Trophoblast cell (in vitro differentiated cells and primary cell): ENCODE data around the gene GPR37L1.

Experiments
- DNase-seq, 2 donors: peaks; one replicate each; pipeline ENCODE4 v3.0.0-alpha.2; 2016
- H2AFZ ChIP-seq: 2 replicates; pipeline ENCODE4 v1.6.1; 2013; ENCODE audit warnings: low read length, moderate library complexity, mild to moderate bottlenecking; ENCODE audit not compliant: insufficient read depth, poor library complexity
- H2AK5ac ChIP-seq: 2 replicates; pipeline ENCODE4 v1.6.1; 2013; ENCODE audit warnings: mild to moderate bottlenecking, low read length
- H2BK120ac ChIP-seq: 2 replicates; pipeline ENCODE4 v1.6.1; 2013; ENCODE audit warnings: low read length, mild to moderate bottlenecking, moderate library complexity; ENCODE audit not compliant: insufficient read depth, poor library complexity
- H2BK12ac ChIP-seq: 2 replicates; pipeline ENCODE4 v1.6.1; 2013; ENCODE audit warnings: mild to moderate bottlenecking, low read length, moderate library complexity
- H2BK5ac ChIP-seq: 2 replicates; pipeline ENCODE4 v1.6.1; 2013; ENCODE audit warnings: low read length, low read depth, moderate library complexity, mild to moderate bottlenecking; ENCODE audit not compliant: poor library complexity
- H3K14ac ChIP-seq: 2 replicates; pipeline ENCODE4 v1.6.1; 2013; ENCODE audit warnings: mild to moderate bottlenecking, low read length
- H3K18ac ChIP-seq: 2 replicates; pipeline ENCODE4 v1.6.1; 2013; ENCODE audit warnings: mild to moderate bottlenecking, low read length
- H3K23ac ChIP-seq: 2 replicates; pipeline ENCODE4 v1.6.1; 2013; ENCODE audit warnings: low read length
- H3K27ac ChIP-seq: 2 replicates; pipeline ENCODE4 v1.5.1; 2013; ENCODE audit warnings: low read depth, mild to moderate bottlenecking, inconsistent platforms, low read length, moderate library complexity
- H3K27me3 ChIP-seq: 2 replicates; pipeline ENCODE4 v1.6.1; 2013; ENCODE audit warnings: inconsistent platforms, mild to moderate bottlenecking, low read length, moderate library complexity; ENCODE audit not compliant: insufficient read depth
- H3K36me3 ChIP-seq, 2 experiments: 1 replicate in 1 of 2; 2 replicates in 1 of 2; pipeline ENCODE4 v1.6.1; 2013; ENCODE audit warnings: low read length in 2 of 2, mild to moderate bottlenecking in 2 of 2, moderate library complexity in 1 of 2; ENCODE audit not compliant: insufficient read depth in 2 of 2, control insufficient read depth in 1 of 2
- H3K4ac ChIP-seq: 2 replicates; pipeline ENCODE4 v1.6.1; 2013; ENCODE audit warnings: low read depth, mild to moderate bottlenecking, low read length, moderate library complexity
- H3K4me1 ChIP-seq, 2 experiments: 1 replicate in 1 of 2; 2 replicates in 1 of 2; pipeline ENCODE4 v1.6.1; 2013; ENCODE audit warnings: low read length in 2 of 2, mild to moderate bottlenecking in 2 of 2, moderate library complexity in 1 of 2; ENCODE audit not compliant: insufficient read depth in 2 of 2, control insufficient read depth in 1 of 2
- H3K4me2 ChIP-seq: 2 replicates; pipeline ENCODE4 v1.6.1; 2013; ENCODE audit warnings: inconsistent platforms, mild to moderate bottlenecking, low read length, moderate library complexity
- H3K4me3 ChIP-seq: 2 replicates; pipeline ENCODE4 v1.5.1; 2013; ENCODE audit warnings: mild to moderate bottlenecking, low read depth, low read length, inconsistent platforms
- H3K79me1 ChIP-seq: one replicate; pipeline ENCODE4 v1.6.1; 2013; ENCODE audit warnings: low read length
- H3K79me2 ChIP-seq: 2 replicates; pipeline ENCODE4 v1.6.1; 2013; ENCODE audit warnings: low read length, mild to moderate bottlenecking; ENCODE audit not compliant: control insufficient read depth, insufficient read depth, poor library complexity
- H3K9ac ChIP-seq: 2 replicates; pipeline ENCODE4 v1.6.1; 2013; ENCODE audit warnings: mild to moderate bottlenecking, low read length
- H3K9me3 ChIP-seq: 2 replicates; pipeline ENCODE4 v1.6.1; 2013; ENCODE audit warnings: low read depth, mild to moderate bottlenecking, control low read depth, inconsistent platforms, low read length; ENCODE audit not compliant: insufficient read depth
- H4K12ac ChIP-seq: 2 replicates; pipeline ENCODE4 v1.6.1; 2013; ENCODE audit warnings: low read depth, mild to moderate bottlenecking, low read length, moderate library complexity
- H4K8ac ChIP-seq: 2 replicates; pipeline ENCODE4 v1.6.1; 2013; ENCODE audit warnings: low read depth, mild to moderate bottlenecking, low read length, moderate library complexity
- H4K91ac ChIP-seq: one replicate; pipeline ENCODE4 v1.6.1; 2013; ENCODE audit warnings: low read depth, mild to moderate bottlenecking, low read length, moderate library complexity
- WGBS: extraction: QIAGEN DNeasy Blood & Tissue Kit; methylation state at CpG from one replicate; pipeline ENCODE4 v1.1.7; 2013; ENCODE audit warnings: missing lambda C conversion rate; ENCODE audit not compliant: insufficient read length, insufficient coverage; ENCODE audit errors: extremely low coverage; 5-methylcytosine and 5-hydroxymethylcytosine counted together

GPR37L1 gene

GRCh38 chr1:202117898-202118371, 4.8 kb upstream of the GPR37L1 start:
- Histone ChIP-seq H3K18ac (no peak overlapping the region), H3K14ac (no peak overlapping the region), H3K4me2 (no peak overlapping the region), H2BK120ac (no peak overlapping the region), H4K91ac (peak overlapping the region; percentile 47), H3K36me3 (no peaks in the 10 kb centered on the region), H3K27ac (no peak overlapping the region), H2BK12ac (no peak overlapping the region), H3K9me3 (no peaks in the 10 kb centered on the region), H3K4me1 (peaks cover 6 to 9% of the 10 kb centered on the region in 2 experiments), H3K9ac (no peak overlapping the region), H3K23ac (no peak overlapping the region), H4K8ac (no peak overlapping the region), H2BK5ac (no peak overlapping the region), H3K27me3 (no peaks in the 10 kb centered on the region), H4K12ac (no peak overlapping the region), H2AFZ (no peak overlapping the region), H3K79me2 (no peaks in the 10 kb centered on the region), H3K4me3 (no peak overlapping the region), H2AK5ac (peak overlapping the region; percentile 31), H3K4ac (no peak overlapping the region), H3K79me1 (peaks cover under 1% of the 10 kb centered on the region)
- WGBS: no CpG with 5 or more reads among the region's 10 CpGs
- DNase-seq: peak; percentile 57 to 80

DNA sequence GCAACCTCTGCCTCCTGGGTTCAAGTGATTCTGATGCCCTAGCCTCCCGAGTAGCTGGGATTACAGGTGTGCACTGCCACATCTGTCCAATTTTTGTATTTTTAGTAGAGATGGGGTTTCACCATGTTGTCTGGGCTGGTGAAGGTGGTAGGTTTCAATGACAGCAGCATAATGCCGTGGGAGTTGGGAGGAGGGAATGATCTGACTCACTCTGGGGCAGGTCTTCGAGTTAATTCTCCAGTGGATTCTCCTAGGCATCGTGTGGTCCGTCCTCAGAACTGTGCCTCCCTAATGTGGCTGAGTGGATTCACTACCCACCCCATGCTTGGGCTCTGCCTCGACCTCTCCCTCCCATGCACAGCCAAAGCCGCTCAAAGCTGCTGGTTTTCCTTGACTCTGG, 1.7 kb upstream of the GPR37L1 start:
- no peak overlapping the region for H3K14ac ChIP-seq
- H2BK5ac ChIP-seq: no peak overlapping the region
- no peaks in the 10 kb centered on the region for H3K36me3 ChIP-seq
- no peak for DNase-seq
- no peak overlapping the region for H3K27ac ChIP-seq
- H4K12ac ChIP-seq: no peak overlapping the region
- H4K91ac ChIP-seq: no peak overlapping the region
- H3K23ac ChIP-seq: no peak overlapping the region
- no peak overlapping the region for H3K4me3 ChIP-seq
- peaks cover 3 to 6% of the 10 kb centered on the region in 2 experiments for H3K4me1 ChIP-seq
- H3K79me1 ChIP-seq: no peaks in the 10 kb centered on the region
- no peak overlapping the region for H2AFZ ChIP-seq
- H3K9me3 ChIP-seq: no peaks in the 10 kb centered on the region
- no peak overlapping the region for H3K18ac ChIP-seq
- H3K4ac ChIP-seq: no peak overlapping the region
- H2AK5ac ChIP-seq: no peak overlapping the region
- no peaks in the 10 kb centered on the region for H3K79me2 ChIP-seq
- H2BK120ac ChIP-seq: no peak overlapping the region
- H2BK12ac ChIP-seq: no peak overlapping the region
- H4K8ac ChIP-seq: no peak overlapping the region
- no peak overlapping the region for H3K9ac ChIP-seq
- WGBS: no CpG with 5 or more reads among the region's 7 CpGs
- no peaks in the 10 kb centered on the region for H3K27me3 ChIP-seq
- H3K4me2 ChIP-seq: no peak overlapping the region

GRCh38 chr1:202123336-202123813, 658 bp downstream of the GPR37L1 start:
- Histone ChIP-seq H3K4ac (no peak overlapping the region), H3K23ac (no peak overlapping the region), H2BK12ac (no peak overlapping the region), H2BK120ac (no peak overlapping the region), H3K9ac (no peak overlapping the region), H3K27me3 (no peaks in the 10 kb centered on the region), H3K79me1 (no peaks in the 10 kb centered on the region), H4K12ac (no peak overlapping the region), H3K4me2 (no peak overlapping the region), H3K4me3 (no peak overlapping the region), H3K27ac (no peak overlapping the region), H4K91ac (no peak overlapping the region), H2AFZ (no peak overlapping the region), H3K36me3 (no peaks in the 10 kb centered on the region), H3K79me2 (no peaks in the 10 kb centered on the region), H3K18ac (no peak overlapping the region), H2AK5ac (no peak overlapping the region), H3K14ac (no peak overlapping the region), H4K8ac (no peak overlapping the region), H2BK5ac (no peak overlapping the region), H3K4me1 (peaks cover 3 to 6% of the 10 kb centered on the region in 2 experiments), H3K9me3 (peaks cover 1% of the 10 kb centered on the region)
- no CpG with 5 or more reads among the region's 10 CpGs for WGBS
- no peak for DNase-seq

- peaks cover 1% of the 10 kb centered on the region for H3K9me3 ChIP-seq
- H2AFZ ChIP-seq: no peak overlapping the region
- no peak overlapping the region for H4K8ac ChIP-seq
- no peak overlapping the region for H3K14ac ChIP-seq
- H4K91ac ChIP-seq: no peak overlapping the region
- no peak overlapping the region for H4K12ac ChIP-seq
- H3K9ac ChIP-seq: no peak overlapping the region
- no peak overlapping the region for H3K18ac ChIP-seq
- H3K4me2 ChIP-seq: no peak overlapping the region
- H3K4me1 ChIP-seq: peaks cover 0 to 3% of the 10 kb centered on the region in 2 experiments
- H2BK120ac ChIP-seq: no peak overlapping the region
- no peak overlapping the region for H3K4ac ChIP-seq
- H3K23ac ChIP-seq: no peak overlapping the region
- no peaks in the 10 kb centered on the region for H3K27me3 ChIP-seq
- H2BK5ac ChIP-seq: no peak overlapping the region
- no peaks in the 10 kb centered on the region for H3K36me3 ChIP-seq
- H3K79me2 ChIP-seq: no peaks in the 10 kb centered on the region
- H3K4me3 ChIP-seq: no peak overlapping the region
- H2BK12ac ChIP-seq: no peak overlapping the region
- DNase-seq: no peak
- no CpG with 5 or more reads among the region's 7 CpGs for WGBS
- no peak overlapping the region for H3K27ac ChIP-seq
- no peak overlapping the region for H2AK5ac ChIP-seq
- H3K79me1 ChIP-seq: no peaks in the 10 kb centered on the region
These were observed 1.4 kb downstream of the GPR37L1 start for GRCh38 chr1:202124142-202124541.
